Activated T-cell treated with anti-CD3 and anti-CD28 coated beads, Interleukin-2, amount 50 U/mL, for 72 hours (primary cell): ENCODE data around the gene NAXD. TPM values are rescaled to one million over a fixed set of nuclear protein-coding genes. Genes with fewer than 3 reads are reported as not detected.

ENCODE experiments used
- ATAC-seq, 2 donors: fragments of 150-1000 bp; cut with Tn5 transposase; replicated peaks in 1 of 2; 2 replicates each; pipeline ENCODE4 v1.10.0; 2021; ENCODE audit warnings: moderate library complexity in 2 of 2, mild to moderate bottlenecking in 1 of 2
- DNase-seq, 2 donors: peaks; one replicate each; pipeline ENCODE4 v3.0.0; 2021 to 2022; ENCODE audit warnings: mixed read lengths in 1 of 2
- H3K27ac Mint-ChIP-seq: one replicate; pipeline ENCODE4 v1.8.0; 2022; ENCODE audit warnings: mild to moderate bottlenecking, moderate library complexity, mixed read lengths
- H3K27me3 Mint-ChIP-seq: one replicate; pipeline ENCODE4 v1.8.0; 2022; ENCODE audit warnings: low read depth, mixed read lengths
- H3K36me3 Mint-ChIP-seq, 2 donors: one replicate each; pipeline ENCODE4 v1.8.0; 2022; ENCODE audit warnings: mixed read lengths in 2 of 2, mild to moderate bottlenecking in 1 of 2; ENCODE audit not compliant: insufficient read depth in 2 of 2
- H3K4me1 Mint-ChIP-seq: one replicate; pipeline ENCODE4 v1.8.0; 2022; ENCODE audit warnings: low read depth, mixed read lengths
- H3K4me3 Mint-ChIP-seq, 2 donors: one replicate each; pipeline ENCODE4 v1.8.0; 2022; ENCODE audit warnings: mild to moderate bottlenecking in 2 of 2, mixed read lengths in 2 of 2, moderate library complexity in 2 of 2
- H3K9me3 Mint-ChIP-seq, 2 donors: one replicate each; pipeline ENCODE4 v1.8.0; 2022; ENCODE audit warnings: mixed read lengths in 2 of 2
- total RNA-seq, 2 donors: library from RNA; stranded (reverse); gene quantifications; one replicate each; pipeline ENCODE4 v1.2.3, GENCODE V29; 2022

Gene NAXD
- total RNA-seq, 2 donors from 2014 or later: 27.4 to 29.4 TPM

DNA sequence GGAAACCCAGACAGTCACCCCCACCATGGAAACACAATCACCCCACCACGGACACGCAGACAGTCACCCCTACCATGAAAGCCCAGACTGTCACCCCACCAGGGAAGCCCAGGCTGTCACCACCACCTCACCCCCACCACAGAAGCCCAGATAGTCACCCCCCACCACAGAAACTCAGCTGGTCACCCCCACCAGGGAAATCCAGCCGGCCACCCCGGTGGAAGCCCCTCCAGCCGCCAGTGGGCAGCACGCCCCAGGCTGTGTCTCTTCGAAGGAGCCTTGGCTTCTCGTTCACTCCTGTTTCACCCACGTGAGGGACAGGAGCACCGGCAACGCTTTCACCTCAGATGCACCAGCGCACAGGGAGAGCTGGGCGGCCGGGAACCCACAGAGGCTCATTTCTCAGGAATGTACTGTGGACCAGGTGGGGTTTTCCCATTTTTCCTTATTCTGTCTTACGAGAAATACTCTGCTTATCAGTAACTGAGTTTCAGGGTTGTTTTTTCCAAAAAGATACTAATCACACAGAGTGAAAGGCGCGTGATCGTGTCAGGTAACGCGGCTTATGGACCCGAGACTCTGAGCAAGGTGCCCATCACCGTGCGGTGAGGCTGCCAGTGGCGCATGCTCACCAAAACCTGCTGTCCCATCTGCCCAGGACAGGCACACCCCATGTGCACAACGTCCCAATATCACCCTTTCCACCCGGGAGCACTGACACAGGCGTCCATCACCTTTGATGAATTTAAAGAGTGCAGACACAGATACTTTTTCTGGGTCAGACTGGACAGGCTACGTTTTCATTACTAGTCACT, 62.6 kb downstream of the NAXD start:
- no peaks in the 10 kb centered on the region for H3K27me3 Mint-ChIP-seq
- H3K4me3 Mint-ChIP-seq: no peak overlapping the region
- peaks cover 23% of the 10 kb centered on the region for H3K4me1 Mint-ChIP-seq
- DNase-seq: peak; percentile 12 to 38
- ATAC-seq: peak; percentile 45 to 74
- H3K36me3 Mint-ChIP-seq: peaks cover 19 to 50% of the 10 kb centered on the region in 2 donors
- peaks cover 0 to 2% of the 10 kb centered on the region in 2 donors for H3K9me3 Mint-ChIP-seq
- no peak overlapping the region for H3K27ac Mint-ChIP-seq

DNA sequence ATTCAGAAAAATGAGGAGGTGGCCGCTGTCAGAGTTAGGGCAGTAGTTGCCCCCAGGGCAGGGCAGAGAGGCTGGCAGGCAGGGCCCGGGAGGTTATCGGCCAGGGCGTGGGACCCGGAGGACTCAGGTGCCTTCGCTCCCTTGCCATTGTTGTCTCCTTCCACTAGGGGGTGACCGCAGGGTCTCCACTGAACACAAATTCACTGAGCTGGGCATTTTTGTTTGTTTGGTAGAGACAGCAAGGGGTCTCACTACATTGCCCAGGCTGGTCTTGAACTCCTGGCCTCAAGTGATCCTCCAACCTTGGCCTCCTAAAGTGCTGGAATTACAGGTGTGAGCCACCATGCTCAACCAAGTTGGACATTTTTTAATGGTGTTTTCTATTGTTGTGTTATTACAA, 65.5 kb downstream of the NAXD start:
- Mint-ChIP-seq H3K4me1 (peaks cover 20% of the 10 kb centered on the region), H3K36me3 (peaks cover 20 to 39% of the 10 kb centered on the region in 2 donors), H3K9me3 (peaks cover 0 to 2% of the 10 kb centered on the region in 2 donors), H3K27ac (no peak overlapping the region), H3K27me3 (no peaks in the 10 kb centered on the region), H3K4me3 (no peak overlapping the region)
- DNase-seq (peak; percentile 8 to 16), ATAC-seq (no peak)

DNA sequence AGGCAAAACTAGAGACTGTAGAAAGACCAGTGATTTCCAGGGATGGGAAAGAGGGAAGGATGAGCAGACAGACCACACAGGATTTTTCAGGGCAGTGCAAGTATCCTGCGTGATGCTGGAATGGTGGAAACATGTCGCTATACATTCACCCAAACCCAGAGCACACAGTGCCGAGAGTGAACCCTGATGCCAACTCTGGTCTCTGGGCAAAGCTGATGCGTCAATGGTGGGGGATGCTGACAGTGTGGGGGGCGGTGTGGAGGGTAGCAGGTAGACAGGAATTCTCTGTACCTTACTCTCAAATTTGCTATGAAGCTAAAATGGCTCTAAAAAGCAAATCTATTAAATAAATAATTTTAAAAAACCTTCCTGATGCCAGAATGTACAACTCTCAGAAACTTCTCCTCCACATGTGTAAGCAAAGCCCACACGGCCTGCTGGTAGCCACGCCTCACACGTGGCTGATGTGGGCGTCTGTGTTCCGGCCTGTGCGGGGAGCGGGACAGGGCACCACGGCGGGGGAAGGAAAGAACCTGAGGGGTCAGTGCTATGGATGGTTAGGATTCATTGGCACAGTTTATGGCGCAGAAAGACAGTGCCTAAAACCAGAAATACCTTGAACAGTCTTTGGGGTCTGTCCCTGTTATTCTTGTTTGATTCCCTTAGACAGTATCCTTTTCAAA, 66.7 kb downstream of the NAXD start:
- Mint-ChIP-seq H3K36me3 (peaks cover 15 to 30% of the 10 kb centered on the region in 2 donors), H3K27me3 (no peaks in the 10 kb centered on the region)

DNA sequence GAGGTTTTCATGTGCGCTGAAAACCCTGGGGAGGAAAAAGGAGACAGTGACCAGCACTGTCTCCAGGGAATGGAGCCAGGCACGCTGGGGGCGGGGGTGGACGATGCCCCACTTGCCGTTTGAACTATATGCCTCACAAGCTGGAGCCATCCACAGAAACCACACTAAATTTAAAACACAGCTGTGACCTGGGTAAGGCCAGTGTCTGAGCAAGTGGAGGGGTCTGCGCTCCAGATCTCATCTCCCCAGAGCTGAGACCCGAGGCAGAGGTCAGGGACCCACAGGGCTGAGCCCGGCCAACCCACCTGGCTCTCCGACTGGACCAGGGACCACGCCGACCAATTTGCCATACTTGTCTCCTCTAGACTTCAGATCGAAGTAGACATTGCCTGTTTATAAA, 67.4 kb downstream of the NAXD start:
- DNase-seq: no peak
- peaks cover 15 to 32% of the 10 kb centered on the region in 2 donors for H3K36me3 Mint-ChIP-seq
- no peaks in the 10 kb centered on the region for H3K27me3 Mint-ChIP-seq
- H3K4me3 Mint-ChIP-seq: no peak overlapping the region
- peaks cover 8% of the 10 kb centered on the region for H3K4me1 Mint-ChIP-seq
- no peaks in the 10 kb centered on the region for H3K9me3 Mint-ChIP-seq
- no peak overlapping the region for H3K27ac Mint-ChIP-seq
- no peak for ATAC-seq

More for the DNA sequence above, 66.7 kb downstream of the NAXD start:
- peaks cover 9% of the 10 kb centered on the region for H3K4me1 Mint-ChIP-seq
- H3K4me3 Mint-ChIP-seq: no peak overlapping the region
- DNase-seq (no peak), ATAC-seq (no peak)
- no peaks in the 10 kb centered on the region for H3K9me3 Mint-ChIP-seq
- H3K27ac Mint-ChIP-seq: no peak overlapping the region

DNA sequence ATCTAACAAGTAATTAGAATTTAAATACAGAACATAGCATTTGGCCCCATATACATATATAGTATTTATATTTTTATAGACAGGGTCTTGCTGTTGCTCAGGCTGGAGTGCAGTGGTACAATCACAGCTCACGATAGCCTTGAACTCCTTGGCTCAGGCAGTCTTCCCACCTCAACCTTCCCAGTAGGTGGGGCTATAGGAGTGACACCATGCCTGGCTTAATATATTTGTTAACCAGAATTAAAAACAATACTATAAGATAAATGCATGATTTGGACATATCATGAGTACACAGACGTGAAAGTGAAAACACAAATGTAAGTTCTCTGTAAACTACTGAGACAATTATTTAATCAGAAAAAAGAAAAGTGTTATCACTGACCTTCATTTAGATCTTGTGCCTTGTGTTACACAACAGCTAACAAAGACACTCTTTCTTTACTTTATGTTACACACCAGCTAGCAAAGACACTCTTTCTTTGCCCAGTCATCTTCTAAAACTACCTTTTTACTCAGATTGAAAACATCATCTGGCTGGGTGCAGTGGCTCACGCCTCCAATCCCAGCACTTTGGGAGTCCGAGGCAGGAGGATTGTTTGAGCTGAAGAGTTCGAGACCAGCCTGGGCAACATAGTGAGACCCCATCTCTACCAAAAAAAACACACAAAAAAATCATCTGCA, 68.0 kb downstream of the NAXD start:
- ATAC-seq (peak in 1 of 2 donors; percentile 58), DNase-seq (peak in 1 of 2 donors; percentile 16)
- no peaks in the 10 kb centered on the region for H3K9me3 Mint-ChIP-seq
- H3K27me3 Mint-ChIP-seq: no peaks in the 10 kb centered on the region
- H3K4me3 Mint-ChIP-seq: no peak overlapping the region
- H3K36me3 Mint-ChIP-seq: peaks cover 11 to 28% of the 10 kb centered on the region in 2 donors
- H3K4me1 Mint-ChIP-seq: peaks cover 2% of the 10 kb centered on the region
- no peak overlapping the region for H3K27ac Mint-ChIP-seq

DNA sequence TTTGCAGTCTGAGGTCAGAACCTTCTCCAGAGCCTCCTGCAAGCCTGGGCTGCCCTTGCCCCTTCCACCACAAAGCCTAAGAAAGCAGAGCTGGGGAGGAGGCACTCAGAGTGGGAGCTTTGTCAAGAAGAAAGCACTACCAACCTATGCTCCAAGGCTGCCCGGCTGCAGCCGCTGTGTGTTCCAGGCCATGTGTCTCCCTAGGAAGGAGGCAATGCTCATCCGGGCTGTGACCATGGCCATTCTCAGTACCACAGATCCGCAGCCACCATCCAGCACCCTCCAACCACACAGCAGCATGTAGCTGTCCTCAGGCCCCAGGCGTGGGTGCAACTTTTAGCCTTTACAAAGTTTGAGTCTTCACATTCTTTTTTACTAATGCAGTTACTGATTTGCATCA, 68.6 kb downstream of the NAXD start:
- DNase-seq (no peak), ATAC-seq (no peak)
- Mint-ChIP-seq H3K27ac (no peak overlapping the region), H3K36me3 (peaks cover 8 to 22% of the 10 kb centered on the region in 2 donors), H3K27me3 (no peaks in the 10 kb centered on the region), H3K4me1 (no peaks in the 10 kb centered on the region), H3K9me3 (no peaks in the 10 kb centered on the region), H3K4me3 (no peak overlapping the region)

DNA sequence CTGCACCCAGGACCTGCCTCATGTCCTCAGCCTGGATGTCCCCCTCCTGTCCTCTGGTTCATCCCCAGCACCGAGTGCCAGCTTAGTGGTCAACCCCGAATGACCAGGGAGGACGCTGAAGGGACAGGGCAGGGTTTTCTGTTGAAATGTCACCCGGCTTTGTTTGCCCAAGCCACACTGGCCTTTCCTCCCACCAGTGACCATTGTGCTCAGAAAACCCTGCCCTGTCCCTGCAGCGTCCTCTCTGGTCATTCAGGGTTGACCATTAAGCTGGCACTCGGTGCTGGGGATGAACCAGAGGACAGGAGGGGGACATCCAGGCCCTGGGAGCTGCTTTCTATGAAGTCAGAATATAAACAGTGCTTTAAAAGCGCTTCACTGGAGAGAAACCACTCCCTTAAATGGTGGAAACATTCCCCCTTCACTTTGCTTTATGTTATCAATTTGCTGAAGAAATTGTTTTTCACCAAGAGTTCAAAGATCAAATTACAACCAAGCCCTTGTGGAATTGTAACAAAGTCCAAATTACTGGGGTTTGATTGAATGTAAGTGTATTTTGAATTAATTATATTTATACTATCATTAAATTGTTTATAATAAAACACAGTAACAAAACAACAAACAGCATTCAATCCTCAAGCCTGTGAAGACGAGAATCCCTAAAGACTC, 69.2 kb downstream of the NAXD start:
- no peak for ATAC-seq
- Mint-ChIP-seq H3K36me3 (peaks cover 8 to 18% of the 10 kb centered on the region in 2 donors), H3K27me3 (no peaks in the 10 kb centered on the region), H3K4me3 (no peak overlapping the region), H3K9me3 (no peaks in the 10 kb centered on the region), H3K4me1 (no peaks in the 10 kb centered on the region), H3K27ac (no peak overlapping the region)
- DNase-seq: no peak

DNA sequence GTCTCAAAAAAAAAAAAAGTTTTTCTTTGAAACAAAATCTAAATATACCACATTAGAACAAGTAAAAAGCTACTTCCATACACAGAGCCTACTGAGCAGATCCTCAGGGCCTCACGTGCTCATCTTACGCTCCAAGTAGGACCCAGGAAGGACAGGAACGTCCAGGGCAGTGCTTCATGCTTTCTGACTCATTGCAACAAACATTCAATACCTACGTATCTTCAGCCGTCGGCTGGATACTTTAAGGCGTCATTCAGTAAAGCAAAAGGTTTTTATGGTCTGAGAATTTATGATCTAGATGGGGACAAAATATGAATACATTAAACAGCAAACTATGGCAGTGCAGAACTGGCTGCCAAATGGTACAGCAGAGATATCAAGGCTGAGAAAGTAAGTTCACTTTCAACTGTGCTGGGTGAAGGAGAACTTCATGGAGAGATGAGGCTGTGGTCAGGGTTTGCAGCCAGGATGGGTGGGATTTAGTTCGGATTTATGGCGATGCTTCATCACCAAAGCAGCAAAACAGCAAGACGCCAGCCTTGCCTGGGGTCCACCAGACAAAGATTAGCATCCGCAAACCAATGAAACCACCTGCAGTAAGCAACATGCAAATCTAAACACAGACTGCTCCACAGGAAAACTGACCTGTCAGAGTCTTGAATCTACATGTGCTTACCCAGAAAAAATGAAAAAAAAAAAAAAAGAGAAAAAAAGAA, 70.1 kb downstream of the NAXD start:
- no peaks in the 10 kb centered on the region for H3K4me1 Mint-ChIP-seq
- no peaks in the 10 kb centered on the region for H3K27me3 Mint-ChIP-seq
- peak overlapping the region; percentile 62 for H3K27ac Mint-ChIP-seq
- ATAC-seq (no peak), DNase-seq (no peak)
- peaks cover 8 to 16% of the 10 kb centered on the region in 2 donors for H3K36me3 Mint-ChIP-seq
- no peaks in the 10 kb centered on the region for H3K9me3 Mint-ChIP-seq
- no peak overlapping the region for H3K4me3 Mint-ChIP-seq

DNA sequence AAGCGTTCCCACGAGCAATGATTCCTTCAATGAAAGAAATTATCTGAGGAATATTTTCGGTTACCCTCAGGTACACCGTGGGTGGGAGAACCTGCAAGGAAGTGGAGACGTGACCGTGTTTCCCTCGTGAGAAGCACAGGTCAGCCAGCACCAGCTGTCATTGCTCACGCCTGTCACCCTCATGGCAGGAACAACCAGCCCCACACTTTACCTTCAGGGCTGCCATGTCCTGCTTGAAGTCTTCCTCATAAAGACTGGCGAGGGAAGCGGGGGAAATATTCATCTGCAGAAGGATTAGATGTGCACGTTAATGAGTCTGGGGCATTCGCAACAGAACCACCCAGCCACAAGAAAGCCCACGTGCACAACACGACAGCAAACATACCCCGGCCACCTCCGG, 72.4 kb downstream of the NAXD start:
- Mint-ChIP-seq H3K36me3 (peaks cover 5 to 13% of the 10 kb centered on the region in 2 donors), H3K4me1 (no peaks in the 10 kb centered on the region)

DNA sequence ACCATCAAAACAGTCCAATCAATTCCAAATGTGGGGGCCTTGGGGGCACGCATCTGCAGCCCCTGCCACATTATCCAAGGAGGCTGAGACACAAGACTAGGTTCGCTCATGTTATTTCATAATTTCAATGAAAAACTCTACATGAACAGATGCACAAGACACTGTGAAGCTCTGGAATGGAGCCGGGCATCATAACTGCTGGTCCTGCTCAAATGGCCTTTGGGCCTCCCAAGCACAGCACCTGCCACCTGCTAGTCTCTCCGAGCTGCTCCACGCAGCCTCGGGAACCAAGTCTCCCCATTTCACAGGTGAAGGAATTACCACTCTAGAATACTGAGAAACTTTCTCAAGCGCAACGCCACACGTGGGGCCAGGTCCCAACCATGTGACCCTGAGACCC, 73.7 kb downstream of the NAXD start:
- H3K4me1 Mint-ChIP-seq: no peaks in the 10 kb centered on the region
- DNase-seq (no peak), ATAC-seq (no peak)
- H3K9me3 Mint-ChIP-seq: no peaks in the 10 kb centered on the region
- no peak overlapping the region for H3K27ac Mint-ChIP-seq
- no peaks in the 10 kb centered on the region for H3K27me3 Mint-ChIP-seq
- H3K4me3 Mint-ChIP-seq: no peak overlapping the region
- H3K36me3 Mint-ChIP-seq: peaks cover 5 to 13% of the 10 kb centered on the region in 2 donors

More for the DNA sequence above, 72.4 kb downstream of the NAXD start:
- Mint-ChIP-seq H3K27ac (no peak overlapping the region), H3K4me3 (no peak overlapping the region), H3K27me3 (no peaks in the 10 kb centered on the region), H3K9me3 (no peaks in the 10 kb centered on the region)
- DNase-seq (no peak), ATAC-seq (no peak)
